A549 (cell line): ENCODE data around the gene RASSF4. TPM values are rescaled to one million over a fixed set of nuclear protein-coding genes. Genes with fewer than 3 reads are reported as not detected.

Source experiments
- ATAC-seq, 2 experiments: fragments of 200-7000 bp in 1 of 2; fragments of >200 bp in 1 of 2; cut with Nextera tagmentation in 1 of 2; cut with Tn5 transposase in 1 of 2; 3 replicates each; pipeline versions ENCODE4 v1.8.0 to v1.9.1; 2018 to 2020; ENCODE audit warnings: mild to moderate bottlenecking in 1 of 2, moderate library complexity in 1 of 2
- CTCF ChIA-PET: fragments of 300-600 bp; sonication (Branson Sonifier 250); formaldehyde crosslinking; extraction: SDS; loops from one replicate; lab custom pipeline; 2021; ENCODE audit warnings: antibody characterized with exemption, inconsistent platforms; lab: Yijun Ruan, JAX
- POLR2A ChIA-PET: fragments of 350-600 bp; formaldehyde crosslinking; extraction: SDS; loops from one replicate; lab custom pipeline; 2021; ENCODE audit warnings: antibody characterized with exemption, inconsistent platforms; lab: Yijun Ruan, JAX
- DNase-seq, 2 experiments: peaks; one replicate each; pipeline versions ENCODE4 v3.0.0 to v3.0.0-alpha.2; 2011 to 2016; ENCODE audit warnings: low read depth in 1 of 2, low spot score in 1 of 2
- FAIRE-seq: peaks from 2 replicates; lab custom pipeline; 2011; peaks lifted over from hg19 to GRCh38; lab: Jason Lieb, UNC
- H3K27ac ChIP-seq, 2 experiments: fragments of >200 bp; sonication (Bioruptor Twin); formaldehyde crosslinking; 3 replicates each; pipeline ENCODE4 v1.5.1; 2016 to 2017
- H3K4me1 ChIP-seq: fragments of >200 bp; sonication (Bioruptor Twin); formaldehyde crosslinking; 3 replicates; pipeline ENCODE4 v1.6.1; 2016
- H3K4me2 ChIP-seq: fragments of >200 bp; sonication (Bioruptor Twin); formaldehyde crosslinking; 3 replicates; pipeline ENCODE4 v1.6.1; 2016
- H3K4me3 ChIP-seq: fragments of >200 bp; sonication (Bioruptor Twin); formaldehyde crosslinking; 3 replicates; pipeline ENCODE4 v1.5.1; 2016
- H3K9me3 ChIP-seq: fragments of >200 bp; sonication (Bioruptor Twin); formaldehyde crosslinking; 3 replicates; pipeline ENCODE4 v1.6.1; 2016
- BCL3 ChIP-seq: fragments of >200 bp; sonication (Bioruptor Twin); formaldehyde crosslinking; IDR thresholded peaks from 3 replicates; pipeline ENCODE4 v1.6.1; 2016
- BHLHE40 ChIP-seq: IDR thresholded peaks from 2 replicates; pipeline ENCODE4 v1.6.1; 2012; ENCODE audit warnings: low read depth, low read length, inconsistent platforms
- CBX2 ChIP-seq: fragments of 200-600 bp; sonication (generic); IDR thresholded peaks from 2 replicates; pipeline ENCODE4 v1.6.1; 2016; ENCODE audit warnings: low read depth, mild to moderate bottlenecking, borderline replicate concordance
- CHD4 ChIP-seq: fragments of 200-600 bp; sonication (generic); IDR thresholded peaks from 2 replicates; pipeline ENCODE4 v1.6.1; 2016; ENCODE audit warnings: antibody characterized with exemption, mild to moderate bottlenecking, borderline replicate concordance
- E2F6 ChIP-seq: IDR thresholded peaks from 2 replicates; pipeline ENCODE4 v1.6.1; 2012; ENCODE audit warnings: low read depth, borderline replicate concordance
- EHF ChIP-seq: fragments of 250-450 bp; sonication (Bioruptor Pico); IDR thresholded peaks from 2 replicates; pipeline ENCODE4 v1.5.0; 2020; ENCODE audit warnings: mild to moderate bottlenecking
- EHMT2 ChIP-seq: fragments of 200-600 bp; sonication (generic); IDR thresholded peaks from 2 replicates; pipeline ENCODE4 v1.6.1; 2016; ENCODE audit warnings: antibody characterized with exemption, low read depth, mild to moderate bottlenecking, moderate library complexity
- EP300 ChIP-seq, 2 experiments: fragments of >200 bp; sonication (Bioruptor Twin); formaldehyde crosslinking; IDR thresholded peaks; 2 replicates in 1 of 2; 3 replicates in 1 of 2; pipeline ENCODE4 v1.6.1; 2016 to 2017
- FOXS1 ChIP-seq: fragments of 250-450 bp; sonication (Bioruptor Pico); IDR thresholded peaks from 2 replicates; pipeline ENCODE4 v1.5.0; 2020; ENCODE audit warnings: mild to moderate bottlenecking, moderate library complexity
- GATA3 ChIP-seq: IDR thresholded peaks from 2 replicates; pipeline ENCODE4 v1.6.1; 2012; ENCODE audit warnings: borderline replicate concordance
- HES2 ChIP-seq: fragments of >200 bp; sonication (Bioruptor Twin); formaldehyde crosslinking; IDR thresholded peaks from 2 replicates; pipeline ENCODE4 v1.6.1; 2016
- HEYL ChIP-seq: fragments of 250-450 bp; sonication (Bioruptor Pico); IDR thresholded peaks from 2 replicates; pipeline ENCODE4 v1.8.0; 2021; ENCODE audit warnings: mild to moderate bottlenecking, moderate library complexity
- HOXA7 ChIP-seq: fragments of 250-450 bp; sonication (Bioruptor Pico); IDR thresholded peaks from 2 replicates; pipeline ENCODE4 v1.5.0; 2020; ENCODE audit warnings: mild to moderate bottlenecking, moderate library complexity
- HOXB5 ChIP-seq: fragments of 250-450 bp; sonication (Bioruptor Pico); IDR thresholded peaks from 2 replicates; pipeline ENCODE4 v1.5.0; 2020; ENCODE audit warnings: mild to moderate bottlenecking, moderate library complexity
- MYC ChIP-seq: IDR thresholded peaks from 2 replicates; pipeline ENCODE4 v1.6.1; 2012; ENCODE audit warnings: mild to moderate bottlenecking, inconsistent platforms, low read length, improper control_type of control experiment, borderline replicate concordance
- NR3C1 ChIP-seq: fragments of >200 bp; sonication (Bioruptor Twin); formaldehyde crosslinking; IDR thresholded peaks from 3 replicates; pipeline ENCODE4 v1.6.1; 2017
- PHF8 ChIP-seq: fragments of 200-600 bp; sonication (generic); IDR thresholded peaks from 2 replicates; pipeline ENCODE4 v1.6.1; 2016; ENCODE audit warnings: low read depth, mild to moderate bottlenecking, antibody characterized with exemption, moderate library complexity, borderline replicate concordance
- POLR2A ChIP-seq: IDR thresholded peaks from 2 replicates; pipeline ENCODE4 v1.6.1; 2012; ENCODE audit warnings: mild to moderate bottlenecking, low read length
- POLR2AphosphoS2 ChIP-seq: conservative IDR thresholded peaks from 2 replicates; pipeline ENCODE4 v1.6.1; 2012; ENCODE audit warnings: low read length, improper control_type of control experiment, inconsistent platforms
- RAD21 ChIP-seq, 2 experiments: fragments of >200 bp in 1 of 2; sonication (Bioruptor Twin) in 1 of 2; formaldehyde crosslinking in 1 of 2; IDR thresholded peaks in 1 of 2; conservative IDR thresholded peaks in 1 of 2; 2 replicates in 1 of 2; 3 replicates in 1 of 2; pipeline ENCODE4 v1.6.1; 2012 to 2018; ENCODE audit warnings: inconsistent platforms in 1 of 2
- RNF2 ChIP-seq: fragments of 200-600 bp; sonication (generic); IDR thresholded peaks from 2 replicates; pipeline ENCODE4 v1.6.1; 2016; ENCODE audit warnings: low read depth, mild to moderate bottlenecking, antibody characterized with exemption, moderate library complexity, borderline replicate concordance
- SMC3 ChIP-seq: fragments of >200 bp; sonication (Bioruptor Twin); formaldehyde crosslinking; IDR thresholded peaks from 3 replicates; pipeline ENCODE4 v1.6.1; 2018; ENCODE audit warnings: inconsistent platforms
- TFCP2L1 ChIP-seq: fragments of 250-450 bp; sonication (Bioruptor Pico); IDR thresholded peaks from 2 replicates; pipeline ENCODE4 v1.5.0; 2021; ENCODE audit warnings: mild to moderate bottlenecking
- TP53 ChIP-seq: fragments of 250-450 bp; sonication (Bioruptor Pico); IDR thresholded peaks from 2 replicates; pipeline ENCODE4 v1.5.0; 2021; ENCODE audit warnings: mild to moderate bottlenecking, moderate library complexity
- ZC3H11A ChIP-seq: fragments of 450-650 bp; IDR thresholded peaks from 2 replicates; pipeline ENCODE4 v1.6.1; 2014; ENCODE audit warnings: antibody characterized with exemption, mild to moderate bottlenecking
- ZNF302 ChIP-seq: fragments of 250-450 bp; sonication (Bioruptor Pico); IDR thresholded peaks from 2 replicates; pipeline ENCODE4 v1.9.0; 2021; ENCODE audit warnings: inconsistent platforms, mild to moderate bottlenecking, moderate library complexity
- ZSCAN20 ChIP-seq: fragments of 250-450 bp; sonication (Bioruptor Pico); IDR thresholded peaks from 2 replicates; pipeline ENCODE4 v1.8.0; 2022; ENCODE audit warnings: mild to moderate bottlenecking, moderate library complexity
- WGBS: methylation state at CpG from one replicate; pipeline ENCODE4 v1.1.6; 2017; ENCODE audit errors: missing lambda C conversion rate; 5-methylcytosine and 5-hydroxymethylcytosine counted together
- polyA plus RNA-seq, 4 experiments: library from polyadenylated mRNA; depleted of rRNA in 3 of 4; stranded (reverse); fragments of >200 nt; fragmentation: RNase III in 1 of 4; extraction: RNeasy Plus Mini Kit Qiagen cat#74134 plus additional on column Dnase treatment in 1 of 4; gene quantifications; 2 replicates in 3 of 4; 3 replicates in 1 of 4; pipeline ENCODE4 v1.2.3, GENCODE V29; 2011 to 2017
- TF ChIP-seq, protein P1 (sequence below): fragments of 250-450 bp; sonication (Bioruptor Pico); IDR thresholded peaks from 2 replicates; pipeline ENCODE4 v1.5.0; 2020; ENCODE audit warnings: low read depth, mild to moderate bottlenecking, moderate library complexity
- TF ChIP-seq, protein P2 (sequence below): fragments of 250-450 bp; sonication (Bioruptor Pico); IDR thresholded peaks from 2 replicates; pipeline ENCODE4 v1.5.0; 2021; ENCODE audit warnings: mild to moderate bottlenecking, moderate library complexity, borderline replicate concordance

Gene RASSF4
- polyA plus RNA-seq, 2 of the 4 experiments (the other 2 are of a cell fraction), result 1.9 to 2.2 TPM

DNA sequence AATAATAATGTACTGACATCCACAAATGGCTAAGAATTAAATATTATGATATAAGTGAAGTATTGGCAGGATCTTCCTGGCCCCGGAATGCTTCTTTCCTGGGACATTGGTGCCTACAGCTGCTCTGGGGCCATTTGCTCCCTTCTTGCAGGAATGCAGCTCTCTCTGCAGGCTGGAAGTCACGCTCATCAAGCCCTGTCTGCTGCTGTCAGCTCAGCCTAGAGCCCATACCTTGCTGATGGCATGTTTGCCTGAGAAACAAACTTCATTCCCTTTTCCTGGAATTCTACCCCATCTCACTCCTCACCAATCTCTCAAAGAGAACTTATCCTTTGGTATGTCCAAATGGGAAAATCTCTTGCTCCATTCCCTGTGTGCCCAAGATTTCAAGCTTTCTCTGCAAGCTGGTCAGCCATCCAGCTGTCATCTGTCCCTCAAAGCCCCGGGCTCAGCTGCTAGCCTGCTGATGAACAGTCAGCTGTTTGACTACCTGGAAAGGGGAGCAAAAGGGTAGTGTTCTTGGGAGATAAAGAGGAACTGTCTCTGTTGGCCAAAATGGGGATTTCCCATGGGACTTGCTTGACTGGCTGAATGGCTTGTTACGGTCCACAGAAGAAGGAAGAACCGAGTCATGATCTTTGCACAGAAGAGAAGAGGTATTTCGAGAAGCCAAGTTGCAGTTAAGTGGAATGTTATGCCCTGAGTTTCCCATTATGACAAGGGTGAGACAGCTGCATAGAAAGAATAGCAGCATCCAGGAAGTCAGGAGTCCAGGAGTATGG, 12.0 kb upstream of the RASSF4 start:
- POLR2A ChIA-PET, result no interaction called here
- TF ChIP-seq BCL3, result no peak
- TF ChIP-seq ZC3H11A, result no peak
- no peak for TF ChIP-seq NR3C1
- no peak for TF ChIP-seq CBX2
- no peak for TF ChIP-seq EHF (CRISPR knock-in tag)
- TF ChIP-seq ZNF302, result no peak
- TF ChIP-seq HES2, result no peak
- TF ChIP-seq SMC3, result no peak
- TF ChIP-seq HOXB5 (CRISPR knock-in tag), result no peak
- TF ChIP-seq HOXA7 (CRISPR knock-in tag), result no peak
- TF ChIP-seq, protein P1, sequence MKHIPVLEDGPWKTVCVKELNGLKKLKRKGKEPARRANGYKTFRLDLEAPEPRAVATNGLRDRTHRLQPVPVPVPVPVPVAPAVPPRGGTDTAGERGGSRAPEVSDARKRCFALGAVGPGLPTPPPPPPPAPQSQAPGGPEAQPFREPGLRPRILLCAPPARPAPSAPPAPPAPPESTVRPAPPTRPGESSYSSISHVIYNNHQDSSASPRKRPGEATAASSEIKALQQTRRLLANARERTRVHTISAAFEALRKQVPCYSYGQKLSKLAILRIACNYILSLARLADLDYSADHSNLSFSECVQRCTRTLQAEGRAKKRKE (CRISPR knock-in tag), result no peak
- TF ChIP-seq EHMT2, result no peak
- TF ChIP-seq CHD4, result no peak
- no peak for TF ChIP-seq POLR2AphosphoS2
- no peak for TF ChIP-seq TFCP2L1 (CRISPR knock-in tag)
- Histone ChIP-seq H3K4me2 (no peak overlapping the region), H3K27ac (no peak overlapping the region), H3K9me3 (peaks cover 14% of the 10 kb centered on the region; the same call in 2 of the 3 replicates), H3K4me1 (no peaks in the 10 kb centered on the region), H3K4me3 (no peak overlapping the region)
- DNase-seq (no peak), FAIRE-seq (no peak), ATAC-seq (no peak)
- CTCF ChIA-PET, result interaction anchor here (3.8 kb wide), 1 partner anchor 15 kb away, joined by 25 read pairs; no protein-coding TSS in a partner anchor
- 40% methylated on average over 6 of the region's 6 CpGs for WGBS

DNA sequence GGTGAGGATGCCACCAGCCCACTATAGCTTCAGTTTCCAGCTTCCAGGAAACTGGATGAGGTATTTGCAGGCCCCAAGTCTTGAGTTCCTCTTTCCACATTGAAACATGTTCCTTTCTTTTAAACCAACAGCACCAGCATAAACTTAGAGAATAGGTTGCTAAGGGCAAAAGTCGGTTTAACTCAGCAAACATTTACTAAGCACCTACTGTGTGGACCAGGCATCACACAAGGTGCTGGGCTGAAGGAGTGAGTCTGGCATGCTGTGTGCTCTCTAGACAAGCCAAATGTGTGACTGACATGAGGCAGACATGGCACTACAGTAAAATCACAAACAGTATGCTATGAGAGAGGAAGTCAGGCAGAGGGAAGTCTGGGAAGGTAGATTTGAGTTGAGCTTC, 11.0 kb upstream of the RASSF4 start:
- CTCF ChIA-PET, result interaction anchor here (1.1 to 3.8 kb wide), 2 partner anchors 16 to 37 kb away, joined by 3 to 25 read pairs; no protein-coding TSS in a partner anchor

More for the DNA sequence above, 11.0 kb upstream of the RASSF4 start:
- Histone ChIP-seq H3K9me3 (peaks cover 14% of the 10 kb centered on the region; the same call in 2 of the 3 replicates), H3K27ac (no peak overlapping the region), H3K4me3 (no peak overlapping the region), H3K4me2 (no peak overlapping the region), H3K4me1 (no peaks in the 10 kb centered on the region)
- no peak for TF ChIP-seq MYC
- TF ChIP-seq GATA3, result no peak
- TF ChIP-seq HEYL (CRISPR knock-in tag), result no peak
- TF ChIP-seq HOXA7 (CRISPR knock-in tag), result no peak
- TF ChIP-seq, protein P1 (CRISPR knock-in tag), result no peak
- TF ChIP-seq EP300 (IDR thresholded peaks at IDR 0.05), result no peak
- TF ChIP-seq, protein P2, sequence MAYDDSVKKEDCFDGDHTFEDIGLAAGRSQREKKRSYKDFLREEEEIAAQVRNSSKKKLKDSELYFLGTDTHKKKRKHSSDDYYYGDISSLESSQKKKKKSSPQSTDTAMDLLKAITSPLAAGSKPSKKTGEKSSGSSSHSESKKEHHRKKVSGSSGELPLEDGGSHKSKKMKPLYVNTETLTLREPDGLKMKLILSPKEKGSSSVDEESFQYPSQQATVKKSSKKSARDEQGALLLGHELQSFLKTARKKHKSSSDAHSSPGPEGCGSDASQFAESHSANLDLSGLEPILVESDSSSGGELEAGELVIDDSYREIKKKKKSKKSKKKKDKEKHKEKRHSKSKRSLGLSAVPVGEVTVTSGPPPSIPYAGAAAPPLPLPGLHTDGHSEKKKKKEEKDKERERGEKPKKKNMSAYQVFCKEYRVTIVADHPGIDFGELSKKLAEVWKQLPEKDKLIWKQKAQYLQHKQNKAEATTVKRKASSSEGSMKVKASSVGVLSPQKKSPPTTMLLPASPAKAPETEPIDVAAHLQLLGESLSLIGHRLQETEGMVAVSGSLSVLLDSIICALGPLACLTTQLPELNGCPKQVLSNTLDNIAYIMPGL, result no peak
- no peak for TF ChIP-seq BHLHE40
- no peak for TF ChIP-seq E2F6
- no peak for TF ChIP-seq ZSCAN20
- TF ChIP-seq BCL3, result no peak
- TF ChIP-seq TP53 (CRISPR knock-in tag), result no peak
- no peak for TF ChIP-seq FOXS1 (CRISPR knock-in tag)
- no peak for TF ChIP-seq POLR2A
- no peak for TF ChIP-seq RAD21 (conservative IDR thresholded peaks at IDR 0.05 in 1 of 2, IDR thresholded peaks at IDR 0.05 in 1 of 2)
- no peak for TF ChIP-seq CHD4
- no peak for TF ChIP-seq RNF2
- no peak for TF ChIP-seq PHF8
- ATAC-seq (no peak), DNase-seq (no peak), FAIRE-seq (no peak)
- 58% methylated on average over 1 of the region's 1 CpG for WGBS
- POLR2A ChIA-PET, result interaction anchor here (2.8 kb wide), 1 partner anchor 11 kb away, joined by 13 read pairs; the partner anchor contains the start of gene RASSF4
